ENCODE measurements around the gene TMEM150C. TPM values are rescaled to one million over a fixed set of nuclear protein-coding genes. Genes with fewer than 3 reads are reported as not detected.

TMEM150C gene
- total and polyA plus RNA-seq, 2 donors from 2014 or later, result 7.7 to 22.9 TPM

DNA sequence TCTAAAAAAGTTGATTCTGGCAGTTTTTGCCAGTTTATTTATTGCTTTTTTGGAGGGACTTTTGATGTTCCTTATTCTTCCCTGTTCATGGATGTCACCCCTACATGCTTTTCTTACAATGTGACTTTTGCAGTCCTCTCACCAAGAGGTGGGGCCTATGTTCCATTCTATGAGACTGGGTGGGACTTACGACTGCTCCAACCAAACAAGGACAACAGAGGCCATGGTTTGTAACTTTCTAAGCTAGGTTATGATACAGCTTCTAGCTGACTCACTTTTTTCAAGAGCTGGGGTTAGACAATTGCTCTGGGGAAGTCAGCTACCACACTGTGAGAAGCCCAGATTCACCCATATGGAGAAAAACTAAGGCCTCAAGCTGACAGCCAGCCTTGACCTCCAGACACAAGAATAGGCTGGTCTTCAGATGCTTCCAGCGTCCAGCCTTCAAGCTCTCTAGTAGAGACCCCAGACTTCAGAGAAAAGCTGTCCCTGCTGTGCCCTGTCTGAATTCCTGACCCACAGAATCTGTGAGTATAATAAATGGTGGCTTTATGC, 91.9 kb downstream of the TMEM150C start:
- TF ChIP-seq, protein P1, sequence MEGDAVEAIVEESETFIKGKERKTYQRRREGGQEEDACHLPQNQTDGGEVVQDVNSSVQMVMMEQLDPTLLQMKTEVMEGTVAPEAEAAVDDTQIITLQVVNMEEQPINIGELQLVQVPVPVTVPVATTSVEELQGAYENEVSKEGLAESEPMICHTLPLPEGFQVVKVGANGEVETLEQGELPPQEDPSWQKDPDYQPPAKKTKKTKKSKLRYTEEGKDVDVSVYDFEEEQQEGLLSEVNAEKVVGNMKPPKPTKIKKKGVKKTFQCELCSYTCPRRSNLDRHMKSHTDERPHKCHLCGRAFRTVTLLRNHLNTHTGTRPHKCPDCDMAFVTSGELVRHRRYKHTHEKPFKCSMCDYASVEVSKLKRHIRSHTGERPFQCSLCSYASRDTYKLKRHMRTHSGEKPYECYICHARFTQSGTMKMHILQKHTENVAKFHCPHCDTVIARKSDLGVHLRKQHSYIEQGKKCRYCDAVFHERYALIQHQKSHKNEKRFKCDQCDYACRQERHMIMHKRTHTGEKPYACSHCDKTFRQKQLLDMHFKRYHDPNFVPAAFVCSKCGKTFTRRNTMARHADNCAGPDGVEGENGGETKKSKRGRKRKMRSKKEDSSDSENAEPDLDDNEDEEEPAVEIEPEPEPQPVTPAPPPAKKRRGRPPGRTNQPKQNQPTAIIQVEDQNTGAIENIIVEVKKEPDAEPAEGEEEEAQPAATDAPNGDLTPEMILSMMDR (IDR thresholded peaks at IDR 0.05; ENCODE audit: borderline replicate concordance, extremely low read depth, insufficient read depth), result no peak
- Histone ChIP-seq H3K36me3 (ENCODE audit: control insufficient read depth in 2 of 3, insufficient read depth in 3 of 3, low read length in 3 of 3) (no peaks in the 10 kb centered on the region), H3K9me3 (ENCODE audit: control insufficient read depth in 2 of 3, insufficient read depth in 1 of 3, low read length in 3 of 3) (no peaks in the 10 kb centered on the region), H3K4me1 (ENCODE audit: control insufficient read depth in 2 of 3, insufficient read depth in 2 of 3, low read depth in 1 of 3, low read length in 3 of 3) (peaks cover 0 to 3% (median 0%) of the 10 kb centered on the region in 3 donors), H3K27me3 (ENCODE audit: control insufficient read depth, insufficient read depth, low read length) (no peaks in the 10 kb centered on the region), H3K9ac (ENCODE audit: low read length in 3 of 3) (no peak overlapping the region), H3K4me3 (ENCODE audit: low read length in 3 of 3) (no peak overlapping the region), H3K27ac (ENCODE audit: low read depth in 2 of 2, low read length in 2 of 2) (no peak overlapping the region)
- intact Hi-C loops (cut with DNase I), result no loop called here
- FAIRE-seq (no peak), DNase-seq (peak in 1 of 5 donors; percentile 36)

DNA sequence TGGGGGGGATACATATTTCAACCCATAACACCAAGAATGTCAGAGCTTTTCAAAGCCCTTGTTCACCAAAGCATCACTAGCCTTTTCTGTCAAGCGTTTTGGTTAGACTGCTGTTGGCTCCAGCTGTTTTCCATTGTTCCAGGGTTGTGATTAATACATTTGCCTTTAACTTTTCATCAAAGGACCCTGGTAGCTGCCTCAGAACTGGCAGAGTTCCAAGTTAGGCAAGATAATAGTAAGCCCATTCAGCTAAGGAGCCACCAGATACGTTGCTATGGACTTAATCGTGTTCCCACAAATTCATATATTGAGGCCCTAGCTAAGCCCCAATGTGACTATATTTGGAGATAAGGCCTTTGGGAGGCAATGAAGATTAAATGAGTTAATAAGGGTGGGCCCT, 94.3 kb downstream of the TMEM150C start:
- no peak overlapping the region for H3K9ac ChIP-seq (ENCODE audit: low read length in 3 of 3)
- H3K4me1 ChIP-seq (ENCODE audit: control insufficient read depth in 2 of 3, insufficient read depth in 2 of 3, low read depth in 1 of 3, low read length in 3 of 3), result peaks cover 0 to 3% (median 0%) of the 10 kb centered on the region in 3 donors
- no peak overlapping the region for H3K27ac ChIP-seq (ENCODE audit: low read depth in 2 of 2, low read length in 2 of 2)
- H3K9me3 ChIP-seq (ENCODE audit: control insufficient read depth in 2 of 3, insufficient read depth in 1 of 3, low read length in 3 of 3), result no peaks in the 10 kb centered on the region
- FAIRE-seq (no peak), DNase-seq (no peak)
- intact Hi-C loops (cut with DNase I), result no loop called here
- TF ChIP-seq, protein P1 (IDR thresholded peaks at IDR 0.05; ENCODE audit: borderline replicate concordance, extremely low read depth, insufficient read depth), result no peak
- no peak overlapping the region for H3K4me3 ChIP-seq (ENCODE audit: low read length in 3 of 3)
- H3K36me3 ChIP-seq (ENCODE audit: control insufficient read depth in 2 of 3, insufficient read depth in 3 of 3, low read length in 3 of 3), result no peaks in the 10 kb centered on the region
- no peaks in the 10 kb centered on the region for H3K27me3 ChIP-seq (ENCODE audit: control insufficient read depth, insufficient read depth, low read length)

DNA sequence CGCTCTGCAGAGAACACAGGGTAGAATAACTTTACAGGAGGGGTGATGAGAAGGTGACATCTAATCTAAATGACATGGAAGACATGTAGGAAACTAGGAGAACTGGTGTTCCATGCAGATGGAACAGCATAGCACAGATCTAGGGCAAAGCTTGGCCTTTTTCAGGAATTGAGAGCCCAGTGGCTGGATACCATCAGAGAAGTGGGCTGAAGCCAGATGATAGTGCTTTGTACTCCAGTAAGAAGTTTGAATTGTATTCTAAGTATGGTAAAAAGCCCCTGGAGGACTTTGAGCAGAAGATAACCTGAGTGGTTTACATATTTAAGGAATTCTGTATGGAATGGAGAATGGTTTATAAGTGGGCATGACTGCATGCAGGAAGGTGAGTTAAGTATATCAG, 98.6 kb downstream of the TMEM150C start:
- Histone ChIP-seq H3K27ac (ENCODE audit: low read depth in 2 of 2, low read length in 2 of 2) (no peak overlapping the region), H3K9ac (ENCODE audit: low read length in 3 of 3) (no peak overlapping the region), H3K4me1 (ENCODE audit: control insufficient read depth in 2 of 3, insufficient read depth in 2 of 3, low read depth in 1 of 3, low read length in 3 of 3) (peaks cover 0 to 3% (median 0%) of the 10 kb centered on the region in 3 donors), H3K4me3 (ENCODE audit: low read length in 3 of 3) (no peak overlapping the region), H3K27me3 (ENCODE audit: control insufficient read depth, insufficient read depth, low read length) (no peaks in the 10 kb centered on the region), H3K9me3 (ENCODE audit: control insufficient read depth in 2 of 3, insufficient read depth in 1 of 3, low read length in 3 of 3) (no peaks in the 10 kb centered on the region), H3K36me3 (ENCODE audit: control insufficient read depth in 2 of 3, insufficient read depth in 3 of 3, low read length in 3 of 3) (peaks cover 3 to 15% (median 4%) of the 10 kb centered on the region in 3 donors)
- intact Hi-C loops (cut with DNase I), result no loop called here
- FAIRE-seq, result no peak
- DNase-seq, result no peak
- TF ChIP-seq, protein P1 (IDR thresholded peaks at IDR 0.05; ENCODE audit: borderline replicate concordance, extremely low read depth, insufficient read depth), result no peak

DNA sequence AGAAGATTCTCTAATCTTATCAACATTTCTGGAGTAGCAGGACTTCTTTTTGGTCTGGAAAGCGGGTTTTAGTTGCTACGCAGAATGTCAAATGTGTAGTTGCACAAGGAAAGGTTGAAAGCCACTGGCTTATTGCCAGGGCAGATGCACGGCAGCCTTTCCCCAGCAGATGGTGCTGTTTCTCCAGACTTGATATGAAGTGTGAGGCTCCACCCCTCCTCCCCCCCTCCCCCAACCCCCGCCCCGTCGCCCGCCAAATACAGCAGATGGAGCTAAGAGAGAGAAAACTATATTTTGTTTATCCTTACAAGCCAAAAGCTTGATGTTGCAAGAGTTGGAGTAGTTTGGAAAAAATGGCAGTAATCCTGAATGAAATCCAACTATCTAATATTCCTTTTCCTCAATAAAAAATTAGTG, 99.4 kb downstream of the TMEM150C start:
- FAIRE-seq, result no peak
- intact Hi-C loops (cut with DNase I), result no loop called here
- Histone ChIP-seq H3K9me3 (ENCODE audit: control insufficient read depth in 2 of 3, insufficient read depth in 1 of 3, low read length in 3 of 3) (no peaks in the 10 kb centered on the region), H3K27me3 (ENCODE audit: control insufficient read depth, insufficient read depth, low read length) (no peaks in the 10 kb centered on the region), H3K4me1 (ENCODE audit: control insufficient read depth in 2 of 3, insufficient read depth in 2 of 3, low read depth in 1 of 3, low read length in 3 of 3) (peaks cover 0 to 2% (median 0%) of the 10 kb centered on the region in 3 donors), H3K9ac (ENCODE audit: low read length in 3 of 3) (no peak overlapping the region), H3K4me3 (ENCODE audit: low read length in 3 of 3) (no peak overlapping the region), H3K36me3 (ENCODE audit: control insufficient read depth in 2 of 3, insufficient read depth in 3 of 3, low read length in 3 of 3) (peaks cover 3 to 23% (median 7%) of the 10 kb centered on the region in 3 donors), H3K27ac (ENCODE audit: low read depth in 2 of 2, low read length in 2 of 2) (no peak overlapping the region)
- TF ChIP-seq, protein P1 (IDR thresholded peaks at IDR 0.05; ENCODE audit: borderline replicate concordance, extremely low read depth, insufficient read depth), result peak; percentile 93
- peak; percentile 85 to 92 (median 90) for DNase-seq

Measured in kidney (tissue), 14 donors.